Breast epithelium (tissue), 4 donors: ENCODE results near the gene CDK16. TPM values are rescaled to one million over a fixed set of nuclear protein-coding genes. Genes with fewer than 3 reads are reported as not detected.

Source experiments
- DNase-seq, 2 donors: peaks; one replicate each; pipeline ENCODE4 v3.0.0-alpha.2; 2019; ENCODE audit warnings: low spot score in 2 of 2
- H3K27ac ChIP-seq, 2 donors: fragments of 200-600 bp; sonication (generic) in 1 of 2; one replicate each; pipeline ENCODE4 v1.5.1; 2016 to 2019; ENCODE audit warnings: mild to moderate bottlenecking in 1 of 2
- H3K27me3 ChIP-seq, 2 donors: fragments of 200-600 bp; sonication (generic) in 1 of 2; one replicate each; pipeline versions ENCODE4 v1.5.1 to v1.6.0; 2017 to 2019; ENCODE audit warnings: control low read depth in 1 of 2, mild to moderate bottlenecking in 1 of 2
- H3K36me3 ChIP-seq: fragments of 200-600 bp; one replicate; pipeline ENCODE4 v1.5.1; 2019
- H3K4me1 ChIP-seq, 2 donors: fragments of 200-600 bp; sonication (generic); one replicate each; pipeline ENCODE4 v1.5.1; 2016 to 2019; ENCODE audit warnings: control low read depth in 1 of 2
- H3K4me3 ChIP-seq, 3 donors: fragments of 200-600 bp; sonication (generic); 1 replicate in 2 of 3; 2 replicates in 1 of 3; pipeline ENCODE4 v1.5.1; 2016 to 2019; ENCODE audit warnings: mild to moderate bottlenecking in 3 of 3, moderate library complexity in 2 of 3
- H3K9me3 ChIP-seq, 2 donors: fragments of 200-600 bp; sonication (generic) in 1 of 2; one replicate each; pipeline ENCODE4 v1.5.1; 2016 to 2019; ENCODE audit warnings: control low read depth in 1 of 2
- POLR2A ChIP-seq: fragments of 450-650 bp; IDR thresholded peaks from one replicate; pipeline ENCODE4 v1.6.1; 2016; ENCODE audit warnings: antibody characterized with exemption, mild to moderate bottlenecking, moderate library complexity
- POLR2AphosphoS5 ChIP-seq, 3 donors: sonication (generic); formaldehyde crosslinking; IDR thresholded peaks; one replicate each; pipeline ENCODE4 v1.6.1; 2017; ENCODE audit warnings: antibody characterized with exemption in 3 of 3
- intact Hi-C: fragments of 100-400 bp; cut with DNase I; formaldehyde crosslinking; loops from one replicate; pipeline ENCODE4 v1.15.1; 2023; ENCODE audit warnings: low total_unique reads
- total RNA-seq, 3 donors: library from RNA; depleted of rRNA; stranded (reverse); fragments of >200 nt; gene quantifications; one replicate each; pipeline ENCODE4 v1.1.0, GENCODE V29; 2016
- TF ChIP-seq, protein P1 (sequence below), 3 donors: fragments of 450-650 bp; IDR thresholded peaks; one replicate each; pipeline ENCODE4 v1.5.1; 2016 to 2017; ENCODE audit warnings: antibody characterized with exemption in 3 of 3, mild to moderate bottlenecking in 3 of 3, moderate library complexity in 3 of 3

Gene CDK16
- total RNA-seq, 3 donors from 2014 or later = 65.9 to 80.2 (median 73.1) TPM

DNA sequence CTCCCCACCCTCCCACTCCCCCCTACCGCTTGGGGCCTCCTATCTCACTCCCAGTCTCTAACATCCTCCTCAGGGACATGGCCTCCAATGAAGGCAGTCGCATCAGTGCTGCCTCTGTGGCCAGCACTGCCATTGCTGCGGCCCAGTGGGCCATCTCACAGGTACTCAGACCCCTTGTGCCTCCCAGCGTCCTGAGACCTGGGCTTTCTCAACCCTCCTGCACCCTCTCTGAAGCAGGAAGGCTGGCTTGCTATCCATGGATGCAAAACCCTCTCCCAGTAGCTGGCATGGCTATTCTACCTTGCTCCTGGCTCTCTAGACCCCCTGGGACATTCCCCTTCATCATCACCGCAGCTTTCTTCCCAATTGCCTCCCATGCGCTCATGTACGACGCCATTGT is 38.1 kb upstream of the CDK16 start:
- intact Hi-C loops = no loop called here
- Histone ChIP-seq H3K4me1 (no peaks in the 10 kb centered on the region), H3K27me3 (peaks cover 0 to 93% of the 10 kb centered on the region in 2 donors), H3K9me3 (no peaks in the 10 kb centered on the region), H3K36me3 (no peaks in the 10 kb centered on the region), H3K27ac (no peak overlapping the region), H3K4me3 (no peak overlapping the region)
- TF ChIP-seq POLR2A (no peak), POLR2AphosphoS5 (IDR thresholded peaks at IDR 0.05) (no peak)
- TF ChIP-seq, protein P1, sequence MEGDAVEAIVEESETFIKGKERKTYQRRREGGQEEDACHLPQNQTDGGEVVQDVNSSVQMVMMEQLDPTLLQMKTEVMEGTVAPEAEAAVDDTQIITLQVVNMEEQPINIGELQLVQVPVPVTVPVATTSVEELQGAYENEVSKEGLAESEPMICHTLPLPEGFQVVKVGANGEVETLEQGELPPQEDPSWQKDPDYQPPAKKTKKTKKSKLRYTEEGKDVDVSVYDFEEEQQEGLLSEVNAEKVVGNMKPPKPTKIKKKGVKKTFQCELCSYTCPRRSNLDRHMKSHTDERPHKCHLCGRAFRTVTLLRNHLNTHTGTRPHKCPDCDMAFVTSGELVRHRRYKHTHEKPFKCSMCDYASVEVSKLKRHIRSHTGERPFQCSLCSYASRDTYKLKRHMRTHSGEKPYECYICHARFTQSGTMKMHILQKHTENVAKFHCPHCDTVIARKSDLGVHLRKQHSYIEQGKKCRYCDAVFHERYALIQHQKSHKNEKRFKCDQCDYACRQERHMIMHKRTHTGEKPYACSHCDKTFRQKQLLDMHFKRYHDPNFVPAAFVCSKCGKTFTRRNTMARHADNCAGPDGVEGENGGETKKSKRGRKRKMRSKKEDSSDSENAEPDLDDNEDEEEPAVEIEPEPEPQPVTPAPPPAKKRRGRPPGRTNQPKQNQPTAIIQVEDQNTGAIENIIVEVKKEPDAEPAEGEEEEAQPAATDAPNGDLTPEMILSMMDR (IDR thresholded peaks at IDR 0.05) = no peak
- DNase-seq = no peak

DNA sequence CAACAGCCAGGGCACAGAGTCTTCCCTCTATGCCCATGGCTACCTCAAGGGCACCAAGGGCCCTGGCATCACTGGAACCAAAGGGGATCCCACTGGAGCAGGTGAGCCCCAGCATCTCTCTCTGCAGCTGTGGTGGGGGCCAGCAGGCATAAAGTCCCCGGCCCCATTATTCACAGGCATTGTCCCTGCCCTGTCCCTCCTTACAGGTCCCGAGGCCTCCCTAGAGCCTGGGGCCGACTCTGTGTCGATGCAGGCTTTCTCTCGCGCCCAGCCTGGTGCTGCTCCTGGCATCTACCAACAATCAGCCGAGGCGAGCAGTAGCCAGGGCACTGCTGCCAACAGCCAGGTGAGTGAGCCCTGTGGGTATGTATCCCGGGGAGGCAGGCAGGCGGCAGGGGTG is 37.2 kb upstream of the CDK16 start:
- no peaks in the 10 kb centered on the region for H3K4me1 ChIP-seq

DNA sequence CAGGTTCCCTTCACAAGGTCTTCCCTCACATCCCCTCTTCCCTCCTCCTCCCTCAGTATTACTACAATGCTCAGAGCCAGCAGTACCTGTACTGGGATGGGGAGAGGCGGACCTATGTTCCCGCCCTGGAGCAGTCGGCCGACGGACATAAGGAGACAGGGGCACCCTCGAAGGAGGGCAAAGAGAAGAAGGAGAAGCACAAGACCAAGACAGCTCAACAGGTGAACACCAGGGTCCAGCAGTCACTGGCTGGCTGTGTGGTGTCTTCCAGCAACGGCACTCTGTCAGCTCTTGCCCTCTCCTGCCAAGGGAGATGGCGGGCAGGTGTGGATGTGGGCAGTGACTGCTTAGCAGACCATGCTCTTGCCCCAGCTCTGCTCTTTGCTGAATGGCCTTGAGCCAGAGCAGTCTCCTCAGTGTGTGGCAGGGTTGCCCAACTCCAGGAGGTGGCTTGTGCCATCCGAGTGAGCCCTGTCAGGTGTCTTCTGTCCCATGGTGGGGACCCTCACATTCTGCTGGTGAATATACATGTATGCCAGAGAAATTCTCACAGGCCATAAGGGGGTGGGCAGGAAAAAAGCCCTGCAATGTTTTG is 36.3 kb upstream of the CDK16 start:
- no peaks in the 10 kb centered on the region for H3K36me3 ChIP-seq
- intact Hi-C loops = no loop called here
- H3K9me3 ChIP-seq = no peaks in the 10 kb centered on the region
- DNase-seq = no peak
- TF ChIP-seq, protein P1 (IDR thresholded peaks at IDR 0.05) = no peak
- TF ChIP-seq POLR2A = no peak
- no peak for TF ChIP-seq POLR2AphosphoS5 (IDR thresholded peaks at IDR 0.05)
- H3K27me3 ChIP-seq = peaks cover 0 to 91% of the 10 kb centered on the region in 2 donors
- H3K27ac ChIP-seq = no peak overlapping the region
- H3K4me1 ChIP-seq = no peaks in the 10 kb centered on the region
- no peak overlapping the region for H3K4me3 ChIP-seq

More for the DNA sequence above, 37.2 kb upstream of the CDK16 start:
- intact Hi-C loops = no loop called here
- no peak overlapping the region for H3K4me3 ChIP-seq
- H3K9me3 ChIP-seq = no peaks in the 10 kb centered on the region
- H3K36me3 ChIP-seq = no peaks in the 10 kb centered on the region
- H3K27ac ChIP-seq = no peak overlapping the region
- no peak for DNase-seq
- TF ChIP-seq, protein P1 (IDR thresholded peaks at IDR 0.05) = no peak
- TF ChIP-seq POLR2AphosphoS5 (IDR thresholded peaks at IDR 0.05) = no peak
- no peak for TF ChIP-seq POLR2A
- peaks cover 0 to 92% of the 10 kb centered on the region in 2 donors for H3K27me3 ChIP-seq

DNA sequence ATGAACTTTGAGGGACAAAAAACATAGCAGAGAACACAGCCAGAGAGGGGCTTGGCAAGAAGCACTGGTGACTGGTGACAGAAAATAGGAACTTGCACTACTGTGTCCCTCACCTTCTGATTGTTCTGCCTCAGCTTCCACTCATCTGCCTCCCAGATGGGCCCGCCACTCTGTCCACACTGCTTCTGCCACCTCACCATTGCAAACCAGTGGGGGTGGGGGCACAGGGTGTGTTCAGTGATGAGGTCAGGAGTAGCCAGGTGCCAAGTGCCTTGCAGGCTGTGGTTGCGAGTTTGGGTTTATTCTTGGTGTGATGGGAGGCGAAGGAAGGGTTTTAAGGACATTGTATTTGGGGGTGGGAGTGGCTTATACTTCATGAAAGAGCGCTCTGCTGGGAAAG is 34.0 kb upstream of the CDK16 start:
- no peak for DNase-seq
- no peaks in the 10 kb centered on the region for H3K9me3 ChIP-seq
- no peaks in the 10 kb centered on the region for H3K36me3 ChIP-seq
- H3K27me3 ChIP-seq = peaks cover 0 to 74% of the 10 kb centered on the region in 2 donors
- H3K4me3 ChIP-seq = no peak overlapping the region
- no peak for TF ChIP-seq POLR2A
- no peak for TF ChIP-seq POLR2AphosphoS5 (IDR thresholded peaks at IDR 0.05)
- no peaks in the 10 kb centered on the region for H3K4me1 ChIP-seq
- intact Hi-C loops = no loop called here
- no peak overlapping the region for H3K27ac ChIP-seq

DNA sequence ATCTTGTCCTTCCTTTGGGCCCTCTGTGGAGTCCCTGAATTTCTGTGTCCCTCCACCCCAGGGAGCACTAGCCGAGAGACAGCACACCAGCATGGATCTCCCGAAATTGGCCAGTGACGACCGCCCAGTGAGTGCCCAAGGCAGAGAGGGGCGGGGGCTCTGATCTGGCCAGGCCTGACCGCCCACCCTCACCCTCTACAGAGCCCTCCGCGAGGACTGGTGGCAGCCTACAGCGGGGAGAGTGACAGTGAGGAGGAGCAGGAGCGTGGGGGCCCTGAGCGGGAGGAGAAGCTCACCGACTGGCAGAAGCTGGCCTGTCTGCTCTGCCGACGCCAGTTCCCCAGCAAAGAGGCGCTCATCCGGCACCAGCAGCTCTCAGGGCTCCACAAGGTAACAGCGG is 33.2 kb upstream of the CDK16 start:
- Histone ChIP-seq H3K4me3 (no peak overlapping the region), H3K9me3 (no peaks in the 10 kb centered on the region), H3K36me3 (no peaks in the 10 kb centered on the region), H3K4me1 (no peaks in the 10 kb centered on the region), H3K27me3 (peaks cover 0 to 69% of the 10 kb centered on the region in 2 donors), H3K27ac (no peak overlapping the region)
- intact Hi-C loops = no loop called here
- TF ChIP-seq POLR2A (no peak), POLR2AphosphoS5 (IDR thresholded peaks at IDR 0.05) (no peak)
- TF ChIP-seq, protein P1 (IDR thresholded peaks at IDR 0.05) = no peak
- no peak for DNase-seq
